ENCODE data around the gene CA9.

DNA sequence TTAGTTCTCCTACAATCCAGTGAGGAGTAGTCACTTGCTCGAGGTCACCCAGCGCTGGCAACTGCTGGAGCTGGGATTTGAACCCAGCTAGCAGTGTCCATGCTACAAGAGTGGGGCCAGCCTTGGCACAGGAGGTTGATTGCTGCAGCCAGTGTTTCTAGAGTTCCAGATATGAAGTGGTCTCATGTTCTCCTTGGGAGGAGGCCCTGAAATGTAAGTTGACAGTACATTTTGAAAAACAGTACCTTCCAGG, 14.8 kb upstream of the CA9 start:
- TF ChIP-seq FOXM1 (IDR thresholded peaks at IDR 0.05; ENCODE audit: borderline replicate concordance) (no peak), CTBP1 (IDR thresholded peaks at IDR 0.05; ENCODE audit: borderline replicate concordance) (no peak), SP1 (IDR thresholded peaks at IDR 0.05) (no peak), SUZ12 (IDR thresholded peaks at IDR 0.05) (no peak), TARDBP (IDR thresholded peaks at IDR 0.05) (no peak), ARNT (IDR thresholded peaks at IDR 0.05) (no peak), HDGF (IDR thresholded peaks at IDR 0.05; ENCODE audit: borderline replicate concordance) (no peak), BHLHE40 (IDR thresholded peaks at IDR 0.05; ENCODE audit: borderline replicate concordance) (no peak), FOXK2 (IDR thresholded peaks at IDR 0.05) (no peak), NFRKB (IDR thresholded peaks at IDR 0.05) (no peak)
- TF ChIP-seq, protein P1, sequence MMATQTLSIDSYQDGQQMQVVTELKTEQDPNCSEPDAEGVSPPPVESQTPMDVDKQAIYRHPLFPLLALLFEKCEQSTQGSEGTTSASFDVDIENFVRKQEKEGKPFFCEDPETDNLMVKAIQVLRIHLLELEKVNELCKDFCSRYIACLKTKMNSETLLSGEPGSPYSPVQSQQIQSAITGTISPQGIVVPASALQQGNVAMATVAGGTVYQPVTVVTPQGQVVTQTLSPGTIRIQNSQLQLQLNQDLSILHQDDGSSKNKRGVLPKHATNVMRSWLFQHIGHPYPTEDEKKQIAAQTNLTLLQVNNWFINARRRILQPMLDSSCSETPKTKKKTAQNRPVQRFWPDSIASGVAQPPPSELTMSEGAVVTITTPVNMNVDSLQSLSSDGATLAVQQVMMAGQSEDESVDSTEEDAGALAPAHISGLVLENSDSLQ (IDR thresholded peaks at IDR 0.05), result no peak
